Suppressor macrophage (primary cell): ENCODE measurements around the gene CHD9.
"Not testable (repeated sequence)": the region's sequence is repeated elsewhere in the genome, so short reads cannot be mapped to it uniquely, and the experiment has no call there.

Source experiments
- DNase-seq, 4 experiments: peaks; one replicate each; pipeline ENCODE4 v3.0.0-alpha.2; 2020 to 2022

CHD9 gene

DNA sequence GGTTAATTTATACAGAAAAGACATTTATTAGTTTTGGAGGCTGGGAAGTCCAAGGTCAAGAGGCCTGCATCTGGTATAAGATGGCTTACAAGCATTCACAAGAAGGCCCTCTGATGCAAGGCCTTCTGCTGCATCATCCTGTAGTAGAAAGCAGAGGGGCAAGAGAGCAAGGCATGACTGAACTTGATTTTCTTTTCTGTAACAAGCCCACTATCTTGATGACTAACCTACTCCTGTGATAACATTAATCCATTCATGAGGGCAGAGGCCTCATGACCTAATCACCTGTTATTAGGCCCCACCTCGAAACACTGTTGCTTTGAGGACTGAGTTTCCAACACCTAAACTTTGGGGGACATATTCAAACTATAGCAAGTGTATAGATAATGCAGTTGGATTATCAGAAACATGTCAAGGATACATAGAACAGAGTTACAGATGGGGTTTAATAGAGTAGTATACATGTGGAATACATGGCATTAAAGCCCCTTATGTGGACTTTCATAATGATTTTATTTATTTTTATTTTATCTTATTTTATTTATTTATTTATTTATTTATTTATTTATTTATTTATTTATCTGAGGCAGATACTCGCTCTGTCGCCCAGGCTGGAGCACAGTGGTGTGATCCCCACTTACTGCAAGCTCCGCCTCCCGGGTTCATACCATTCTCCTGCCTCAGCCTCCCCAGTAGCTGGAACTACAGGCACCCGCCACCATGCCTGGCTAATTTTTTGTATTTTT lies 88.2 kb downstream of the CHD9 start:
- DNase-seq = peak in 1 of 4 experiments; percentile 12

DNA sequence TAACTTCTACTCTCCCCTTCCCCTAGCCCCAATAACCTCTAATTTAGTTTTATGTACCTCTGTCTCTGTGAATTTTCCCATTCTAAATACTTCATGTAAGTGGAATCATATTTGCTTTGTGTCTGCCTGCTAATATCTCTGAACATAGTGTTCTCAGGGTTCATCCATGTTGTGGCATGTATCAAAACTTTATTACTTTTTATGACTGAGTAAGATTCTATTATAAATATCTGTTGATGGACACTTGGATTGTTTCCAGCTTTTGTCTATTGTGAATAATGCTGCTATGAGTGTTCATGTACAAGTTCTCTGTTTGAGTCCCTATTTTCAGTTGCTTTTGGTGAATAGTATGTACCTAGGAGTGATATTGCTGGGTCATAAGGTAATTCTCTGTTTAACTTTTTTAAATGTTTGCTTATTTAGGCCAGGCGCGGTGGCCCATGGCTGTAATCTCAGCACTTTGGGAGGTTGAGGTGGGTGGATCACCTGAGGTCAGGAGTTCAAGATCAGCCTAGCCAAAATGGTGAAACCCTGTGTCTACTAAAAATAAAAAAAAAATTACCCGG lies 92.8 kb downstream of the CHD9 start:
- DNase-seq = no peak

DNA sequence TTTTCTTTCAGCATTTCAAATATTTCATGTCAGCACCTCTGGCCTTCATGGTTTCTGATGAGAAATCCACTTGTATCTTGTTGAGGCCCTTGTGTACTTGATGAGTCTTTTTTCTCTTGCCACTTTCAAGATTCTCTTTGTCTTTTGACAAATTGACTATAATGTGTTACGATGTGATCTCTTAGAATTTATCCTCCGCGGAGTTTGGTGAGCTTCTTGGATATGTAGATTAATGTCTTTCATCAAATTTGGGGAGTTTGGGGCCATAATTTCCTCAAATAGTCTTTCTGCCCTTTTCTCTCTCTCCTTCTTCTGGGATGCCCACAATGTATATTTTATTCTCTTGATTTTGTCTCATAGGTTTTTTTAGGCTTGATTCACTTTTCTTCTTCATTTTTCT lies 96.0 kb downstream of the CHD9 start:
- no peak for DNase-seq

DNA sequence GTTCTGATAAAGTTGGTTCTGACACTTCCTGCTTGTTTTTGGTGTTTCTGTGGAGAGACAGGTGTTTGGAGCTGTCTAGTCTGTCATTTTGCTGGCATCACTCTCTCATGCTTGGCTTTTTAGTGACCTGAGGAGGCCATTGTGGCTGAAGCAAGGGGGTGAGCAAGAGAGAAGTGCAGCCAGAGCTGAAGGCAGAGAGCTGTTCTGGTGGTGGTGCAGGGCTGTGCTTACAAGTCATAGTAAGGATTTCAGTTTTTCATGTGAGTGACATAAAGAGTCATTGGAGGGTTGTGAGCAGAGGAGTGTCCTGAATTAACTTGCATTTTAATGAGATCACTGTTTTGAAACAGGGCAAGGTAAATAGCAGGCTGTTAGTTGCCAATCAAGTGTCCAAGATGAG lies 97.5 kb downstream of the CHD9 start:
- DNase-seq = no peak

DNA sequence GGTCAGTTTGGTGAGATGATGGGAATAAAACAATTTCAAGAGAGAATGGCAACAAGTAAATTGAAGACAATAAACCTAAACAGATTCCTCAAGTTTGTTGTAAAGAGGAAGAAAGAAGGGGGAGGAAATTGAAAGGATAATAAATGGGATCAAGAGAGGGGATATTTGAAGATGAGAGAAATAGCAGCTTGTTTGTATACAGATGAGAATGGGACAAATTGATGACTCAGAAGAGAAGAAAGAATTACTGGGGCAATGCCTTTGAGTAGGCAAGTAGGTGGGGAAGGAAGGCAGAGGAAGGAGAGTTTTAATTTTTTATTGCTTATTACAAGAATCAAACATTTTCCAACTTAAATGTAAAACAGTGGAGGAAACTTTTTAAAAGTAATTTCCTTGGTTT lies 98.3 kb downstream of the CHD9 start:
- DNase-seq = no peak

DNA sequence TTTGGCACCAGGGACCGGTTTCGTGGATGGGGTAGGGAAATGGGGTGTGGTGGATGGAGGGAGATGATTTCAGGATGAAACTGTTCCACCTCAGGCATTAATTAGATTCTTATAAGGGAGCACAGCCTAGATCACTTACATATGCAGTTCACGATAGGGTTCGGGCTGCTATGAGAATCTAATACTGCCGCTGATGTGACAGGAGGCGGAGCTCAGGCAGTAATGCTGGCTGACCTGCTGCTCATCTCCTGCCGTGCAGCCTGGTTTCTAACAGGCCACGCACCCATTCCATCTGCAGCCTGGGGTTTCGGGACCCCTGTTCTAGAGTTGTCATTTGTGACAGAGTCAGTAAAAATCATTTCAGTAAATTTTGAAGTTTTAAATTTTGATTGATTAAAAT lies 99.7 kb downstream of the CHD9 start:
- DNase-seq = no peak

DNA sequence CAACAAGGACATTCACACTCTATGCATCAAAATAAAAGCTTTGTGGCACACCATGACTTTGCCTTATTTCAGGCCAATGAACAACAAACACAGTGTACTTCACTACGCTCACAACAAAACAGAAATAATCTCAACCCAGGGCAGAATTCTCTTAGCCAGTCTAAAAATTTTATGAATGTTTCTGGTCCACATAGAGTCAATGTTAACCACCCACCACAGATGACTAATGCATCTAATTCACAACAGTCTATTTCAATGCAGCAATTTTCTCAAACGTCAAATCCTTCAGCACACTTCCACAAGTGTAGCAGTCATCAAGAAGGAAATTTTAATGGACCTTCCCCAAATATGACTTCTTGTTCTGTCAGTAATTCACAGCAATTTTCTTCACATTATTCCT lies 101.7 kb downstream of the CHD9 start:
- peak in 3 of 4 experiments; percentile 8 to 37 (median 21) for DNase-seq

DNA sequence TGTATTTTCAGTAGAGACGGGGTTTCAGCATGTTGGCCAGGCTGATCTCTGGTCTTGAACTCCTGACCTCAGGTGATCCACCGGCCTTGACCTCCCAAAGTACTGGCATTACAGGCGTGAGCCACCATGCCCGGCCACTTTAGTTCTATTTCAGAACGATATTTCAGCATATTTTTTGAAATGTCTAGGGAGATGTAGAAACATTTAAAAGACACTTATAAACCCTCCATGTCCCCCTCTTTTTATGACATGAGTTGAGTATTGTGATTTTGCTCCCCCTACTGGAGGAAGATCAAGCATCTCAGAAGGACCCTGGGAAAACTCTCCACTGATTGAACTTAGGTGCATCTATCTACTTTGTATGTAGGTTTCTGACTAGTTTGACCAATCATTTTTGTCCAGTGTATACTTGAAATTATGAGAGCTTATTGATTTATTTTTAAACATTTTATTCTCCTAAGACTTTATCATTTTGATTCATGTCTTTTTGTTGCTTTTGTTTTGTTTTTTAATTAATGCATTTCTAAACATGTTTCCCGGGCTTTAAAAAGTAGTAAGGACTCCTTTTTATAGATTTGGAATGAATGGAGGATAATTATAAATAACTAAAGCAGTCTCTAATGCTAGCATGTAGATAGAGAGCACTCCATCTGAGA lies 105.1 kb downstream of the CHD9 start:
- DNase-seq = peak; percentile 32 to 72 (median 50)

DNA sequence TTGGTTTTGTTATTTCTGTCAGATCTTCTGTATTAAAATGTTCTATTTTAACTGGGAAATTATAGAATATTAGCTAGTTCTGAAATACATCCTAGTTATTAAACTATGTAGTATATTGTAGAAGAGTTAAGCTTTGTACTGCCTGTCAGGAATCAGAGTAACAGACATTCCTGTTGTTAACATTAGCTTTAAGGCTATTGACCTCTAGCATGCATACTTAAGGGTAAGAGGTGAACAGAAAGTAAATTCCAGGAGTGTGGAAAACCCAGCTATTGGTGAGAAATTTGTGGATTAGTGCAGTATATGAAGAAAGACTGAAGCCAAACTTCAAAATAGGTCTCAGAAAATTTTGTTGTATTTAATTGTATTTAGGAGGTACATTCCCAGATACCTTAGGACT lies 111.3 kb downstream of the CHD9 start:
- DNase-seq = no peak

DNA sequence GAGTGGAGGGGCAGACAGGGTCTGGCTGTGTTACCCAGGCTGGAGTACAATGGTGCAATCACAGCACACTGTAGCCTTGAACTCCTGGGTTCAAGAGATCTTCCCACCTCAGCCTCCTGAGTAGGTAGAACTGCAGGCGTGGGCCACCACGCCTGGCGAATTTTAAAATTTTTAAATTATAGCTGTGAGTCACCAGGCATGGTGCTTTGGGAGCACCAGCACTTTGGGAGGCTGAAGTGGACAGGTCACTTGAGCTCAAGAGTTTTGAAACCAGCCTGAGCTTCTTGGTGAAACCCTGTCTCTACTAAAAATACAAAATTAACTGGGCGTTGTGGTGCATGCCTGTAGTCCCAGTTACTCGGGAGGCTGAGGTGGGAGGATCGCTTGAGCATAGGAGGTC lies 114.0 kb downstream of the CHD9 start:
- no peak for DNase-seq

DNA sequence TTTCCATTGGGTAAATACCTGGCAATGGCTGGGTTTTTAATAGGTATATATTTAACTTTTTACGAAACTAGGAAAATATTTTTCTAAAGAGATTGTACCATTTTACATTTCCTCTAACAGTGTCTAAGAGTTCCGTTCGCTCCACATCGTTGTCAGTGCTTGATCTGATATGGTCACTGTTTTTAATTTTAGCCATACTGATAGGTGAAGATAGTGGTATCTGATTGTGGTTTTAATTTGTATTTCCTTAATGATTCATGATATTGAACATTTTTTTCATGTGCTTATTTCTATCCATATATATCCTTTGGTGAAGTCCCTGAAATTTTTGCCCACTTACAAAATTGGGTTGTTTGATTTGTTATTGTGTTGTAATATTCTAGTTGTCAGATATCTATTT lies 117.7 kb downstream of the CHD9 start:
- DNase-seq = no peak

DNA sequence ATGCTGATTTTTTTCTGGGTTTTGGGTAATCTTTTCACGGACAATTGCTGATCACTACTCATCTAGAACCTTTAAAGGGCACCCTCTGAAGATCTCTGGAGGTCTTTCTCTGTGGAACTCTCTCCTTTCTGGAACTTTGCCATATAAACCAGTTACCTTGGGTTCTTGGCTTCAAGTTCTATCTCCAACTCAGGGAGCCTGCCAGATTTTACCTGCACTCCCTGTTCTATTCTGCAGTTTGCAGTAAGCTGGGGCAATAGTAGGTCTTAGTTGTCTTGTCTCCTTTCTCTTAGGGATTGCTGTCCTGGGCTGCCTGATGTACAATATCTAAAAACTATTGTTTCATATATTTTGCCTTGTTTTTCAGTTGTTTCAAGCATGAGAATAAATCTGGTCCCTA lies 120.3 kb downstream of the CHD9 start:
- no peak for DNase-seq

DNA sequence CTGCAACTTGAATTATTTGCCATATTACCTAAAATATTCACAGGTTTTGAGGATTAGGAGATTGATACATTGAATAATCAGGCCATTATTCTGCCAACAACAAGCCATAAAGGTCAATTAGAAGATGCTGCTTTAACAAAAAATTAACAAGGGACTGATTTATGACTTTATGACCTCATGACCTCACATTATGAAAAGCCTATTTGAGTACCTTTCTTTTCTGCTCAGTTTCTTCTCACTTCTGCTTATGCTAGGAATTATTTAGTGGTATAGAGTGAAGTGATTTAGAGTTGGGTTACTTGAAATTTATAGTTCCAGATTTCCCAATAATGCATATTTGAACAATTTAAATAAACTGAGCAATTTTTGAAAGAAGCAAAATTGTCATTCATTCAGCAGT lies 121.6 kb downstream of the CHD9 start:
- DNase-seq = no peak

DNA sequence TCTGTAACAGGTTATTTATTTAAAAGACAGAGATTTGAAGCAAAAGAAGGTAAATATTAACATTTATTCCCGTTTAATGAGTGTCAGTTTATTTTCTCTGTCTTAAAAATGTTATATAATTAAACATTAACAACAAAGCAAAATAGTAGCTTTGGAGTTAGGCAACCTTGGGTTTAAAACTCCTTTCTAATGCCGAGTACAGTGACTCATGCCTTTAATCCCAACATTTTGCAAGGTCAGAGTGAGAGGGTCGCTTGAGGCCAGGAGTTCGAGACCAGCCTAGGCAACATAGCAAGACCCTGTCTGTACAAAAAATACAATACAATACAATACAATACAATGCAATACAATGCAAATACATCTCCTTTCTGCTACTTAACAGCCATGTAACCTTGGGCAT lies 128.7 kb downstream of the CHD9 start:
- no peak for DNase-seq

DNA sequence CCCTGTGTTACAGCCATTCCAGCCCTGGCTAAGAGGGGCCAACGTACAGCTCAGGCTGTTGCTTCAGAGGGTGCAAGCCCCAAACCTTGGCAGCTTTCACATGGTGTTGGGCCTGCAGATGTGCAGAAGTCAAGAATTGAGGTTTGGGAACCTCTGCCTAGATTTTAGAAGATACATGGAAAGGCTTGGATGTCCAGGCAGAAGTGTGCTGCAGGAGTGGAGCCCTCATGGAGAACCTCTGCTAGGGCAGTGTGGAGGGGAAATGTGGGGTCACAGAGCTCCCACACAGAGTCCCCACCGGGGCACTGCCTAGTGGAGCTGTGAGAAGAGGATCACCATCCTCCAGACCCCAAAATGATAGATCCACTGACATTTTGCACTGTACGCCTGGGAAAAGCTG lies 130.9 kb downstream of the CHD9 start:
- DNase-seq = not testable (repeated sequence)

DNA sequence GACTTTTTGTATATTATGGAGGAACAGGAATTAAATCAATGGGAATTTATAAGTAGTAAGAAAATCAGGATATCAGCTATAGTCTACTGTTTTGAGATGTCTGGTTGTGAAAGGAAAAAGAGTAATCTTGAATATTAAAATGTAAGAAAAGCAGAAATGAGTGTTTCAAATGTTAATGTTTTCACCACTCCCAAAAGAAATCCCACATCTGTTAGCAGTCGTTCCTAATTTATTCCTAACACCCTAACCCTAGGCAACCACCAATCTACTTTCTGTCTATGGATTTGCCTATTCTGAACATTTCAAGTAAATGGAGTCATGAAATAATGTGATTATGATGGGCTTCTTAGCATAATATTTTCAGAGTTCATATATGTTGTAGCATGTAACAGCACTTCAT lies 133.0 kb downstream of the CHD9 start:
- no peak for DNase-seq

DNA sequence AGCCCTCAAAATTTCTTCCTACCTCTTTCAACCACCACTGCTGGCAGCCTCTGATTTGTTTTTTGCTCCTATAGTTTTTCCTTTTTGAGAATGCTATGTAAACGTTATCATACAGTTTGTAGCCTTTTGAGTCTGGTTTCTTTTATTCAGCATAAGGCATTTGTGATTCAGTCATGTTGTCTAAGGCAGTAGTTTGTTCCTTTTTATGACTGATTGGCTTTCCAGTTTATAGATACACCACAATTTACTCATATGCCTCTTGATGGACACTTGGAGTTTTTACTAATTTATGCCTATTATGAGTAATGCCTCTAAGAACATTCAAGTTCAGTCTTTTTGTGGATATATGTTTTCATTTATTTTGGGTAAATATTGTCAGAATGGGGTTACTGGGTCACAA lies 136.6 kb downstream of the CHD9 start:
- no peak for DNase-seq

DNA sequence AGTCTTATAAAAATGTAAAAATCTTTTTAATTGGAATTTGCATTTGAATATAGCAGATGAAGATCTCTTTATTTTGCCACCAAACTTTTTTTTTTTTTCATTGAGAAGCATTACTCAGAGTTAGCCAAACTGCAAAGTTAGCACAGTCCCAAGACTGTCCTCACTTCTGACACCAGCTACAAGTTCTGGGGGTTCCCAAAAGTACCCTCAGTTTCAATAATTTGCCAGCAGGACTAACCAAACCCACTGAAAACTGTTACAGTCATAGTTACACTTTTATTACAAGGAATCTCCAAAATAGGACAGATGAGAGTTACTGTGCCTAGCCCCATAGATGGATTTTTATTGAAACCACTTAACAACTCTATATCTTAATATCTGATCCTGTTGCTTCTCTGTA lies 144.1 kb downstream of the CHD9 start:
- no peak for DNase-seq

DNA sequence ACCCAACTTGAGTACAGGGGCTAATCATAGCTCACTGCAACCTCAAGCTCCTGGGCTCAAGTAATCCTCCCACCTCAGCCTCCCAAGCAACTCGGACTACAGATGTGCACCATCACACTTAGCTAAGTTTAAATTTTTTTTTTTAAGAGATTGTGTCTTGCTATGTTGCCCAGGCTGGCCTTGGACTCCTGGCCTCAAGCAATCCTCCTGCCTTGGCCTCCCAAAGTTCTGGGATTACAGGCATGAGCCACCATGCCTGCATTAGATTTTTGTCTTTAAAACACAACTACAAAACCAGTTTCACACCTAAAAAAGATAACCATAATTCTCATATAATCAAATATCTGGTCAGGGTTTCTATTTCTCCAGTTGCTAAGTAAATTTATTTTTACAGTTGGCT lies 147.1 kb downstream of the CHD9 start:
- no peak for DNase-seq

DNA sequence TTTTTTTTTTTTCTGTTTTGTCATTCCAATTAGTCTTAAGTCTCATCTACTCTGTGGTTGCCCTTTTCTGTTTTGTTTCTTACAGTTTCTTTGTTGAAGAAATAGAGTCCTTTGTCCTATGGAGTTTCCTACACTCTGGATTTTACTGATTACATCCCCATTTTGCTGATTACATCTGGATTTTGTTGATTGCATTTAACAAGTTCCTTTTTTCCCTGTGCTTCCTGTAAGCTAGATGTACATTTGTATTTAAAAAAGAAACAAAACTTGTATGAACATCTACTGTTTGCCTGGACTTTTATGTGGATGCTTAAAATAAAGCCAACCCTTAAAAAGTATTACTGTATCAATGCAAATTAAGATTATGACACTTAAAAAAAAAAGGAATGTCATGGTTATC lies 147.6 kb downstream of the CHD9 start:
- peak in 2 of 4 experiments; percentile 14 to 36 for DNase-seq

DNA sequence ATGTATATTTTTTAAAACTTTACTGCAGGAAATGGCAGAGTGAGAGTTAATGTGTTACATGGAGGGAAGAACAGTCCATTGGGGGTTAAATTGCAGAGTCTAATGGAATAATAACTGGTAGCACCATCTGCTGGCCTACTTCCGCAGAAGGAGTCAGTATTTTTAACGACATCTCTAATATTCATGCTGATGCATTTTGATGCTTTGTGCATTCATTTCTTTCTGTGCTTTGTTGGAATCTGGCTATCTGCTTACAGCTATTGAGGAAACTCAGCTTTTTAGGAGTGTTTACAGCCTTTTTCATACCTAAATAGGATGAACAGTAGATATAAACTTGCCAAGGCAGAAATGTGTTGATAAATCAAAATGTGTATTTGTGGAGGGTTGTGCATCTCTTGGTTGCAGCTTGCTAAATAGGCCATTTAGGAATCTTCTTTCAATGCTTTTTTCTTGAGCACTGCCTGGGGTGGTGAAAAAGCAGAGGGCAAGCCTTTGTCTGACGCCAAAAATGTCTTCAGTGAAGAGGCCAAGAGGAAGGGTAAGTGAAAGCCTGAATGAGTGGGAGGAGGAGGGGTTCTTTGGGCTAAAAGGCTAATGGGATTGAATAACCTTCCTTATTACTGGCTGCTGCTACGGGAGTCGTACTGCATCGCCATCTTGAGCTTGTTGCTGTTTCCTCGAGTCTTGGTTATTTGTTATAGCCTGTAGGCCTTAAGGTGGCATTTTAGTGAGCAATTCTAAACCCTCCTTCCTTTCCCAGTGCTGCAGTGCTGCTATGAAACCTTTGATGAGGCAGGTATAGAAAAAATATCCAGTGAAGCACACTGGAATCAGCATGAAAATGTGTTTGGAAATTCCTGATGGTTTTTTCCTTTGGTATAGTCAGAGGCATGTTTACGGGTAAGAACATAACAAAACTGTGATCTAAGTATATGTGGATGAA lies 153.3 kb downstream of the CHD9 start:
- peak; percentile 73 to 92 (median 83) for DNase-seq

DNA sequence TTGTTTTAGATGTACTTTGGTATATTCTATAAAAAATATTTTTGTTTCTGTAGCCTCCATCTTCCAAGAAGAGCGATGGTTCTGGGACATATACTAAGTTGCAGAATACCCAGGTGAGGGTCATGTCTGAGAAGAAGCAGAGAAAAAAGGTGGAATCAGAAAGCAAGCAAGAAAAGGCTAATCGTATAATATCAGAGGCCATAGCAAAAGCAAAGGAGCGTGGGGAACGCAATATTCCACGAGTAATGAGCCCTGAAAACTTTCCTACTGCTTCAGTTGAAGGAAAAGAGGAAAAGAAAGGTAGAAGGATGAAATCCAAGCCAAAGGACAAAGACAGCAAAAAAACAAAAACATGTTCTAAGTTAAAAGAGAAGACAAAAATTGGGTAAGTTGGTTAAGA lies 154.6 kb downstream of the CHD9 start:
- DNase-seq = no peak

DNA sequence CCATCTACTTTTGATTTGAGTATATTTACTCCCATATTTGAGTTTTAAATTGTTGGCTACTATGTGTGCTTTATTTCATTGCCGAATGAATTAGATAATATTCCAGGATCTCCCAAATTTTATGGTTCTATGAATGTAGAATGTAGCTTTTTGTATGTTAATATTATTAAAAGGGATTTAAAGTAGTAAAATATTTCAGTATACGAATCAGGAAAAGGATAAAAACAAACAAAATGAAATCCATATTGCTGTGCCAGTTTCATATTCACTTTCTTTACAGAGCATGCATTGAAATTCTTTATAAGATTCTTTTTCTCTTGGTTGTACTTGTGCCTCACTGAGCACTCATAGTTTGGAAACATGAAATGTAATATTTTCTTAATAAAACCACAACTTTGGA lies 155.1 kb downstream of the CHD9 start:
- no peak for DNase-seq
